ENCODE results near the gene KRT40.

DNA sequence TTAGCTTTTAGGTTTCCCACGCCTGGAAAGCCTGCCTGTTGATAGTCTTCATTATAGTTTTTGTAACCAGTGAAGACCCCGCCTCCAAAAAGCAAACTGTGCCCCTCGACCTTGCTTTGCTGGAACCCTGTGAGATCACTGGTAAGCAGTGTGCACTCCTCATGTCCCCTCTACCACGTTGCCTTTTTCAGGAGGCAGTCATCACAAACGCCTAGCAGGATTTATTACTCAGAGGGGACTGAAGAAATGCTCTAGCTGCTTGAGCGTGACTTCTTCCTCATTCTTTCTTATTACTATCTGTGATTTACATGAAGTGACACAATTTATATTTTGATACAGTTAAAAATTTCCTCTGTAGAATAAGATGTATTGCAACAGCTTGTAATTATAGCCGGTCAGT is 31.3 kb upstream of the KRT40 start:
- TF ChIP-seq, protein P1, sequence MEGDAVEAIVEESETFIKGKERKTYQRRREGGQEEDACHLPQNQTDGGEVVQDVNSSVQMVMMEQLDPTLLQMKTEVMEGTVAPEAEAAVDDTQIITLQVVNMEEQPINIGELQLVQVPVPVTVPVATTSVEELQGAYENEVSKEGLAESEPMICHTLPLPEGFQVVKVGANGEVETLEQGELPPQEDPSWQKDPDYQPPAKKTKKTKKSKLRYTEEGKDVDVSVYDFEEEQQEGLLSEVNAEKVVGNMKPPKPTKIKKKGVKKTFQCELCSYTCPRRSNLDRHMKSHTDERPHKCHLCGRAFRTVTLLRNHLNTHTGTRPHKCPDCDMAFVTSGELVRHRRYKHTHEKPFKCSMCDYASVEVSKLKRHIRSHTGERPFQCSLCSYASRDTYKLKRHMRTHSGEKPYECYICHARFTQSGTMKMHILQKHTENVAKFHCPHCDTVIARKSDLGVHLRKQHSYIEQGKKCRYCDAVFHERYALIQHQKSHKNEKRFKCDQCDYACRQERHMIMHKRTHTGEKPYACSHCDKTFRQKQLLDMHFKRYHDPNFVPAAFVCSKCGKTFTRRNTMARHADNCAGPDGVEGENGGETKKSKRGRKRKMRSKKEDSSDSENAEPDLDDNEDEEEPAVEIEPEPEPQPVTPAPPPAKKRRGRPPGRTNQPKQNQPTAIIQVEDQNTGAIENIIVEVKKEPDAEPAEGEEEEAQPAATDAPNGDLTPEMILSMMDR (IDR thresholded peaks at IDR 0.05): no peak
- TF ChIP-seq POLR2A (IDR thresholded peaks at IDR 0.05): no peak
- no peak for TF ChIP-seq EP300 (IDR thresholded peaks at IDR 0.05)
